HG02852 (cell line): ENCODE data around the gene GOLGA8S.
"Not testable (repeated sequence)": the region's sequence is repeated elsewhere in the genome, so short reads cannot be mapped to it uniquely, and the experiment has no call there.

Experiments used
- ATAC-seq: cut with Tn5 transposase; IDR thresholded peaks from one replicate; pipeline ENCODE4 v1.9.1; 2021; ENCODE audit warnings: mild to moderate bottlenecking, moderate library complexity; ENCODE audit not compliant: unreplicated experiment

The GOLGA8S gene

DNA sequence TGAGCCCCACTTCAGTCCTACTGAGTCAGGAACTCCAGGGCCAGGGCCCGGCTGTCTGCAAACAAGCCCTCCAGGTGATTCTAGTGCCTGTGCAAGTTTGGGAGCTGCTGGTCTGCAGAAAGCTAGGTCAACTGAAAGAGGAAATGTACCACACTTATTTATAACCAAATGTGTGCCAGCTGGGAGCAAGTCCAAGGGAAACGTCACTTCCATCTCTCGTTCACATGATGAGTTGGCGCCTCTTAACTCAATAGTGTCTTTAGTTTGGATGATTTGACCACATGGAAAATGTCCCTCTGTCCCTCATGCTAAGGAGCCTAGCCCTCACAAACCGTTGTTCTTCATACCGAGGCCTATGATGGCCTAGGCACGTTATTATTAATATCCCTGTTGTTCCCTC lies 43.2 kb downstream of the GOLGA8S start:
- ATAC-seq = no peak

- ATAC-seq = not testable (repeated sequence)
These were observed 43.8 kb downstream of the GOLGA8S start for GRCh38 chr15:23398357-23398756.

- ATAC-seq = not testable (repeated sequence)
These were observed 44.7 kb downstream of the GOLGA8S start for GRCh38 chr15:23399207-23399606.

DNA sequence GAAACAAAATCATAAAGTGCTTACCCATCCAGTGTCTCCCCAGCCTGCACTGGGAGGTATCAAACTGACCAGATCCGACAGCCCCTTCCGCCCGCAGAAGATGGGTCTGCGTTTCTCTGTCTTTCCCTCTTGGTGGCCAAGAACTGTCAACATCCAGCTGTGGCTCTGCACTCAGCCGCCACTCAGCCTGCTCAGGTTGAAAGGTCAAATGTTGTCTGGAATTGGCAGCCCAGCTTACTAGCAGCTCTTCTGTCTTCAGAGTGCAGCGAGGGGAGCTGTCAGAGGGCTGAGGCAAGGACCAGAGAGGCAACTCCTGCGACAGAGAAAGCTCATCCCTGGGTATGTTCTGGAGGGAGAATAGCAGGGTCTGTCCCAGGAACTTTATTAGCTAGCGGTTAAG lies 47.1 kb downstream of the GOLGA8S start:
- no peak for ATAC-seq

- no peak for ATAC-seq
These were observed 47.6 kb downstream of the GOLGA8S start for GRCh38 chr15:23402140-23402539.

GRCh38 chr15:23402544-23402943 lies 48.0 kb downstream of the GOLGA8S start:
- no peak for ATAC-seq

DNA sequence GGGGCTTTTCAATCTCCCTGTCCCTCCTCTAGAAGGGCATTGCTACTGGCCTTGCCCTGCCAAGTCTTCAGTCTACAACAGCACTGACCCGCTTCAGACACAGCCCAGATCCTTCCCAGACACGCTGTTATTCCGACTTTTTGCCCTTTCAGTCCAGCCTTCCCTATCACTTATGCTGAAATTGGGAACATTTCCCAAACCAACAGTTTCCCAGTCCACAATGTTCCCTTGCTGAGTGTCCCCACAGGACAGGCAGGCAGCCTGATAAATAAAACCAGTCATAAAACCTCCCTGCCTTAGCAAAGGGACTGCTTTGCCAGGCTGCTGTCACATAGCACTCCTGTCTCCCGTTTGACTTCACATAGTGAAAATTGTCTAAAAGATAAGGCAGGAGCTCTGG lies 49.0 kb downstream of the GOLGA8S start:
- ATAC-seq = no peak

DNA sequence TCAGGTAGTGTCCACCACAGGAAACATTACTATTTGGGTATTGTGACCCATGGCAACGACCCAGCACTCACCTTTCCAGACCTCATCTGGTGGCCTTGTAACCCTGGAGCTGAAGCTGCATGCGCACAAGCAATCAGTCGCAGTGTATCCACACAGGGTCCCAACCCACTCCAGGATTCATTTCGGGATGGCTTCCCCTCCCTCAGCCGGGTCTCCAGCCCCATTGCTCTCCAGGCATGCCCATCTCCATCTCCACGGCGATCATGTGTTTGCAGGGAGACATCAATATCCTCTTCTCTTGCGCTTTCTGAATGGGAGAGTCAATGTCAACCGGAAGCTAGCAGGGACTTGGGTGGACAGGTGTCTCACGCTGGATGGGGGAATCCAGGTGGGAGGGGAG lies 57.3 kb downstream of the GOLGA8S start:
- no peak for ATAC-seq

- not testable (repeated sequence) for ATAC-seq
These were observed 58.5 kb downstream of the GOLGA8S start for GRCh38 chr15:23412881-23413600.
